HEK293T (cell line): ENCODE data around the gene GTF3C5.
"Not testable (repeated sequence)": the region's sequence is repeated elsewhere in the genome, so short reads cannot be mapped to it uniquely, and the experiment has no call there.

ENCODE experiments used
- CTCF ChIA-PET: fragments of 350-600 bp; formaldehyde crosslinking; extraction: SDS; loops from one replicate; lab custom pipeline; 2021; ENCODE audit warnings: antibody characterized with exemption, inconsistent platforms; lab: Yijun Ruan, JAX
- POLR2A ChIA-PET: fragments of 350-600 bp; formaldehyde crosslinking; extraction: SDS; loops from one replicate; lab custom pipeline; 2020; ENCODE audit warnings: antibody characterized with exemption, inconsistent platforms; lab: Yijun Ruan, JAX
- DNase-seq: peaks from one replicate; pipeline ENCODE4 v3.0.0; 2012; ENCODE audit warnings: mixed read lengths; ENCODE audit errors: extremely low spot score
- ARNT ChIP-seq: fragments of 450-650 bp; IDR thresholded peaks from 2 replicates; pipeline ENCODE4 v1.6.1; 2017; ENCODE audit warnings: mild to moderate bottlenecking
- BHLHE40 ChIP-seq: fragments of 450-650 bp; IDR thresholded peaks from 2 replicates; pipeline ENCODE4 v1.6.1; 2016; ENCODE audit warnings: mild to moderate bottlenecking, moderate library complexity, borderline replicate concordance
- CTBP1 ChIP-seq: fragments of 450-650 bp; IDR thresholded peaks from 2 replicates; pipeline ENCODE4 v1.6.1; 2016; ENCODE audit warnings: borderline replicate concordance
- ELF4 ChIP-seq: fragments of 450-650 bp; IDR thresholded peaks from 2 replicates; pipeline ENCODE4 v1.6.1; 2017; ENCODE audit warnings: antibody characterized with exemption
- FOXA1 ChIP-seq: fragments of 450-650 bp; IDR thresholded peaks from 2 replicates; pipeline ENCODE4 v1.6.1; 2016; ENCODE audit warnings: mild to moderate bottlenecking
- FOXK2 ChIP-seq: fragments of 450-650 bp; IDR thresholded peaks from 2 replicates; pipeline ENCODE4 v1.6.1; 2016; ENCODE audit warnings: mild to moderate bottlenecking
- FOXM1 ChIP-seq: fragments of 450-650 bp; IDR thresholded peaks from 2 replicates; pipeline ENCODE4 v1.6.1; 2017; ENCODE audit warnings: mild to moderate bottlenecking, borderline replicate concordance
- HDGF ChIP-seq: fragments of 450-650 bp; IDR thresholded peaks from 2 replicates; pipeline ENCODE4 v1.6.1; 2017; ENCODE audit warnings: antibody characterized with exemption, borderline replicate concordance
- L3MBTL2 ChIP-seq: fragments of 450-650 bp; conservative IDR thresholded peaks from 2 replicates; pipeline ENCODE4 v1.6.1; 2016; ENCODE audit warnings: mild to moderate bottlenecking
- LEF1 ChIP-seq: fragments of 450-650 bp; IDR thresholded peaks from 2 replicates; pipeline ENCODE4 v1.6.1; 2017; ENCODE audit warnings: mild to moderate bottlenecking, borderline replicate concordance
- NFRKB ChIP-seq: fragments of 450-650 bp; IDR thresholded peaks from 2 replicates; pipeline ENCODE4 v1.6.1; 2016; ENCODE audit warnings: mild to moderate bottlenecking, moderate library complexity
- SP1 ChIP-seq: fragments of 450-650 bp; IDR thresholded peaks from 2 replicates; pipeline ENCODE4 v1.6.1; 2017
- SUZ12 ChIP-seq: fragments of 450-650 bp; IDR thresholded peaks from 2 replicates; pipeline ENCODE4 v1.6.1; 2016; ENCODE audit warnings: mild to moderate bottlenecking
- TARDBP ChIP-seq: fragments of 450-650 bp; IDR thresholded peaks from 2 replicates; pipeline ENCODE4 v1.6.1; 2016
- ZNF384 ChIP-seq: fragments of 450-650 bp; IDR thresholded peaks from 2 replicates; pipeline ENCODE4 v1.6.1; 2016

Gene GTF3C5

DNA sequence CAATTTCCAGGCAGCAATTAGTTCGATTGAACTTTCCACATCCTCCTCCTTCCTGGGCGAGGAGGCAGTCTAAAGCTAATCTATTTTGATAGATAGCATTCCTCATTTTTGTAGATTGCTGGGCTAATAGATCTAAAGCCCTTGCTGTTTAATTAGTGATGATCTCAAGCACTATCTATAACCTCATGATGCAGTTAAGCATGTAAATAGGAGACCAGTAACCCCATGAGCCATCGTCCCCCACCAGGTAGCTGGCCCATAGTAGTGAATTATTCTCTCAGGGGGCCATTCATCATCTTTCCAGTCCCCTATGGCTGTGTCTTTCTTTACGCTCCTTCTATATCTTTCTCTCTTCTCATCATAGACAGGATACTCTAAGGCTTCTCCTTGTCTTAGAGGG is 45.9 kb downstream of the GTF3C5 start:
- no peak for DNase-seq
- ChIA-PET CTCF (interaction anchor here (0.8 to 2.2 kb wide), 2 partner anchors 11 to 13 kb away, joined by 4 to 6 read pairs; no protein-coding TSS in a partner anchor), POLR2A (interaction anchor here (1.5 kb wide), 1 partner anchor 46 kb away, joined by 4 read pairs; the partner anchor contains the start of gene GTF3C5)
- TF ChIP-seq CTBP1, result no peak
- TF ChIP-seq HDGF, result no peak

DNA sequence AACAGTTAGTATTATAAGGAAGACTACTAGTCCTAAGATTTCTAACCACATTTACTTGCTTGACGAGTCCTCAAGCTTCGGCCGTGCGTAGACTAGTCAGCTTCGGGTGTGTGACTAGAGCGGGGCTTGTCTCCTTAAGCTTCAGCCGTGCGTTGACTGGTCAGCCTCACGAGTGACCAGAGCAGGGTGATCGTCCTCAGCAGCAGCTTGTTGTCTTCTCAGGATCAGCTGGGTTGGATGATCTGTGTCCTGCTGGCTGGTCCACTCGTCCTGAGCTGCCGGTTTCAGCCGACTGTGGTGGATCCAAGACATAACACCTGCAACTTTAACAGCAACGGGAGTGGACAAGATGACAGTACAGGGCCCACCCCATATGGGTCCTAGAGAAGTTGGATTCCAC is 47.7 kb downstream of the GTF3C5 start:
- TF ChIP-seq TARDBP (no peak), SP1 (no peak)
- POLR2A ChIA-PET, result no interaction called here
- CTCF ChIA-PET, result interaction anchor here (1.2 kb wide), 1 partner anchor 66 kb away, joined by 3 read pairs; no protein-coding TSS in a partner anchor
- DNase-seq, result no peak

DNA sequence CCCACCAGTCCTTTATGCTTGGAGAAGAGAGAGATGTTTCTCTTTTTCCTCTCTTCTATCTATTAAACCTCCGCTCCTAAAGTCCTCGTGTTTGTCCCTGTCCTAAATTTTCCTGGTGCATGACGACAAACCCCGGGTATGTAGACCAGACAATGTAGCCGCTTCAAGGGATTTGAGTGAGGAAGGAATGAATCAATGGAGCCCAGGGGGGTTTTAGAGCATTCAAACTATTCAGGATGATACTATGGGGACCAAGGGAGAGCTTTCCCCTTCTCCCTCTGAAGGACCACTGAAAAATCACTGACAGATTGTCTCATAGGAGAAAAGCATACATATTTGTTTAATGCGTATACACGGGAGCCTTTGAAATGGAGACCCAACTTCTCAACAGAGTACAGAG is 49.4 kb downstream of the GTF3C5 start:
- ChIA-PET CTCF (no interaction called here), POLR2A (no interaction called here)
- no peak for TF ChIP-seq TARDBP
- no peak for TF ChIP-seq FOXA1
- no peak for TF ChIP-seq L3MBTL2
- TF ChIP-seq BHLHE40, result no peak
- no peak for TF ChIP-seq SUZ12
- no peak for TF ChIP-seq NFRKB
- TF ChIP-seq ARNT, result no peak
- TF ChIP-seq SP1, result no peak
- no peak for TF ChIP-seq ZNF384
- TF ChIP-seq CTBP1, result no peak
- TF ChIP-seq ELF4, result no peak
- no peak for TF ChIP-seq LEF1
- TF ChIP-seq HDGF, result no peak
- no peak for DNase-seq

- DNase-seq, POLR2A ChIA-PET, CTCF ChIA-PET: not testable (repeated sequence)
These were observed 50.3 kb downstream of the GTF3C5 start for GRCh38 chr9:133080786-133081779.

DNA sequence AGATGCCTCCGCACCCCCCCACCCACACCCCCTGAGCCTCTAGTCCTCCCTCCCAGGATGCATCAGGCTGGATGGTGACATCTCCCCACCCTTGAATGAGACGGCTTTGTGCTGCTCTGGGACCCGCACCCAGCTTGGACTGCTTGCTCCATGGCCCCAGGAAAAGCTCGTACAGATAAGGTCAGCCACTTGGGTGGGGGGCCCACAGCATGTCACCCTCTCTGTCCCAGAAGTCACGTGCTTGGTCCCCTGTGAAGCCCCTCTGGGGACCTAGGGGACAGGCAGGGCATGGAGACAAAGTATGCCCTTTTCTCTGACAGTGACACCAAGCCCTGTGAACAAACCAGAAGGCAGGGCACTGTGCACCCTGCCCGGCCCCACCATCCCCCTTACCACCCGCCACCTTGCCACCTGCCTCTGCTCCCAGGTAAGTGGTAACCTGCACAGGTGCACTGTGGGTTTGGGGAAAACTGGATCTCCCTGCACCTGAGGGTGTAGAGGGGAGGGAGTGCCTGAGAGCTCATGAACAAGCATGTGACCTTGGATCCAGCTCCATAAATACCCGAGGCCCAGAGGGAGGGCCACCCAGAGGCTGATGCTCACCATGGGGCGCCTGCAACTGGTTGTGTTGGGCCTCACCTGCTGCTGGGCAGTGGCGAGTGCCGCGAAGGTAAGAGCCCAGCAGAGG is 51.3 kb downstream of the GTF3C5 start:
- CTCF ChIA-PET, POLR2A ChIA-PET, DNase-seq: not testable (repeated sequence)

GRCh38 chr9:133083688-133084087 is 52.9 kb downstream of the GTF3C5 start:
- CTCF ChIA-PET, POLR2A ChIA-PET, DNase-seq: not testable (repeated sequence)

GRCh38 chr9:133086212-133086860 is 55.5 kb downstream of the GTF3C5 start:
- CTCF ChIA-PET, POLR2A ChIA-PET, DNase-seq: not testable (repeated sequence)

GRCh38 chr9:133086894-133087293 is 56.1 kb downstream of the GTF3C5 start:
- DNase-seq, result no peak
- CTCF ChIA-PET, result no interaction called here
- POLR2A ChIA-PET, result no interaction called here
- TF ChIP-seq ELF4 (no peak), HDGF (no peak), L3MBTL2 (no peak), FOXK2 (no peak), ARNT (no peak), SP1 (no peak)

- no peak for TF ChIP-seq FOXA1
- no peak for TF ChIP-seq ZNF384
- TF ChIP-seq FOXM1, result no peak
- DNase-seq, result no peak
- POLR2A ChIA-PET, result no interaction called here
- CTCF ChIA-PET, result no interaction called here
These were observed 56.8 kb downstream of the GTF3C5 start for GRCh38 chr9:133087429-133088145.
